ENCODE results near the gene ATP2B3. TPM values are rescaled to one million over a fixed set of nuclear protein-coding genes. Genes with fewer than 3 reads are reported as not detected.

The ATP2B3 gene
- total RNA-seq, 1 donor from 2014 or later: 0.21 TPM

DNA sequence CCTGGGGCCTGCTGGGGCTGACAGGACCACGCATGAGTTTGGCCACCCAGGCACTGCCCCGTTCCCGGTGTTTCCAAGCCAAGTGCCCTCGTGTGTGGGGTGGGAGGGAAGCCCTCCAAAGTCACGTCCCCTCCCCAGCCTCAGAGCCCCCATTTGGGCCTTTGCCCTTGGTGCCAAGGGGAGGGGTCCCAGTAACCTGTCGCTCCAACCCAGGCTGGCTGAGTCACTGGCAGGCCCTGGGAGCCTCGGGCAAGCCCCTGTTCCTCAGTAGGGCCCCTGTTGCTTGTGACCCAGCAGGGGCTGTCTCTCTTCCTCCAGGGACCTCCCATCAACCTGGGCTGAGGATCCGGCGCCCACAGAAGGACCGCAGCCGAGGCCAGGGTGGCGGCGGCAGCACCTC, 36.4 kb upstream of the ATP2B3 start:
- no peaks in the 10 kb centered on the region for H3K9me3 Mint-ChIP-seq (ENCODE audit: unreplicated experiment)
- H3K27me3 Mint-ChIP-seq (ENCODE audit: unreplicated experiment): no peaks in the 10 kb centered on the region
- no peak for DNase-seq (ENCODE audit: extremely low spot score, unreplicated experiment)
- H3K4me1 Mint-ChIP-seq (ENCODE audit: unreplicated experiment): peaks cover 32% of the 10 kb centered on the region
- no peak overlapping the region for H3K27ac Mint-ChIP-seq (ENCODE audit: unreplicated experiment)
- no peak overlapping the region for H3K4me3 Mint-ChIP-seq (ENCODE audit: unreplicated experiment)
- no peaks in the 10 kb centered on the region for H3K36me3 Mint-ChIP-seq (ENCODE audit: unreplicated experiment)
- TF ChIP-seq, protein P1, sequence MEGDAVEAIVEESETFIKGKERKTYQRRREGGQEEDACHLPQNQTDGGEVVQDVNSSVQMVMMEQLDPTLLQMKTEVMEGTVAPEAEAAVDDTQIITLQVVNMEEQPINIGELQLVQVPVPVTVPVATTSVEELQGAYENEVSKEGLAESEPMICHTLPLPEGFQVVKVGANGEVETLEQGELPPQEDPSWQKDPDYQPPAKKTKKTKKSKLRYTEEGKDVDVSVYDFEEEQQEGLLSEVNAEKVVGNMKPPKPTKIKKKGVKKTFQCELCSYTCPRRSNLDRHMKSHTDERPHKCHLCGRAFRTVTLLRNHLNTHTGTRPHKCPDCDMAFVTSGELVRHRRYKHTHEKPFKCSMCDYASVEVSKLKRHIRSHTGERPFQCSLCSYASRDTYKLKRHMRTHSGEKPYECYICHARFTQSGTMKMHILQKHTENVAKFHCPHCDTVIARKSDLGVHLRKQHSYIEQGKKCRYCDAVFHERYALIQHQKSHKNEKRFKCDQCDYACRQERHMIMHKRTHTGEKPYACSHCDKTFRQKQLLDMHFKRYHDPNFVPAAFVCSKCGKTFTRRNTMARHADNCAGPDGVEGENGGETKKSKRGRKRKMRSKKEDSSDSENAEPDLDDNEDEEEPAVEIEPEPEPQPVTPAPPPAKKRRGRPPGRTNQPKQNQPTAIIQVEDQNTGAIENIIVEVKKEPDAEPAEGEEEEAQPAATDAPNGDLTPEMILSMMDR (IDR thresholded peaks at IDR 0.05): no peak

DNA sequence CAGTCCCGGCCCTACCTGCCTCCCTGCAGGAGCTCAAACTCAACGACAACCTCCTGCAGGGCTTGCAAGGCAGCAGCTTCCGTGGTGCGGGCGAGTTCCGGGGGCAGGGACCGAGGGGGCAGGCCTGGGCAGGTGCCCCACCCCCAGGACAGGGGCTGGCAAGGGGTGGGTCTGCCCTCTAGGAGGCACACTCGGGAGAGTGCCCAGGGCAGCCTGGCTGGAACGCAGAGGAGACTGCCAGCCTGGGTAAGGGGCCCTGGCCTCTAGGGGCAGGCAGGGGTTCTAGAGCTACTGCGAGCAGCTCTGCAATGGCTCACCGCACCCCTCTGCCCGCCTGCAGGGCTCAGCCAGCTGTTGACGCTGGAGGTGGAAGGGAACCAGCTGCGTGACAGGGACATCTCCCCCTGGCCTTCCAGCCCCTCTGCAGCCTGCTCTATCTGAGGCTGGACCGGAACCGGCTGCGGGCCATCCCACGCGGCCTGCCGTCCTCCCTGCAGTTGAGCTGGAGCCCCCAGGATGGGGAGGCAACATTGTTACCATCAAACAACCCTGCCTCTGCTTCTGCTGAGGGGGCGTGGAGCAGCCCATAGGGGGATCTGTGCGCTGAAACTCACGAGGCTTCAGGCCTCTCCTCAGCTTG, 34.9 kb upstream of the ATP2B3 start:
- no peak overlapping the region for H3K4me3 Mint-ChIP-seq (ENCODE audit: unreplicated experiment)
- TF ChIP-seq, protein P1 (IDR thresholded peaks at IDR 0.05): no peak
- no peaks in the 10 kb centered on the region for H3K36me3 Mint-ChIP-seq (ENCODE audit: unreplicated experiment)

GRCh38 chrX:153485396-153486080, 31.9 kb upstream of the ATP2B3 start:
- peak overlapping the region; percentile 38 for H3K27ac Mint-ChIP-seq (ENCODE audit: unreplicated experiment)
- TF ChIP-seq, protein P1 (IDR thresholded peaks at IDR 0.05): no peak
- H3K36me3 Mint-ChIP-seq (ENCODE audit: unreplicated experiment): no peaks in the 10 kb centered on the region
- H3K9me3 Mint-ChIP-seq (ENCODE audit: unreplicated experiment): no peaks in the 10 kb centered on the region
- DNase-seq (ENCODE audit: extremely low spot score, unreplicated experiment): no peak
- H3K4me3 Mint-ChIP-seq (ENCODE audit: unreplicated experiment): no peak overlapping the region
- peaks cover 47% of the 10 kb centered on the region for H3K4me1 Mint-ChIP-seq (ENCODE audit: unreplicated experiment)
- H3K27me3 Mint-ChIP-seq (ENCODE audit: unreplicated experiment): no peaks in the 10 kb centered on the region

More for the DNA sequence above, 34.9 kb upstream of the ATP2B3 start:
- no peak for DNase-seq (ENCODE audit: extremely low spot score, unreplicated experiment)
- no peak overlapping the region for H3K27ac Mint-ChIP-seq (ENCODE audit: unreplicated experiment)
- H3K4me1 Mint-ChIP-seq (ENCODE audit: unreplicated experiment): peaks cover 35% of the 10 kb centered on the region
- H3K27me3 Mint-ChIP-seq (ENCODE audit: unreplicated experiment): no peaks in the 10 kb centered on the region
- no peaks in the 10 kb centered on the region for H3K9me3 Mint-ChIP-seq (ENCODE audit: unreplicated experiment)

- H3K27me3 Mint-ChIP-seq (ENCODE audit: unreplicated experiment): no peaks in the 10 kb centered on the region
- TF ChIP-seq, protein P1 (IDR thresholded peaks at IDR 0.05): no peak
- peaks cover 52% of the 10 kb centered on the region for H3K4me1 Mint-ChIP-seq (ENCODE audit: unreplicated experiment)
- no peak overlapping the region for H3K4me3 Mint-ChIP-seq (ENCODE audit: unreplicated experiment)
- DNase-seq (ENCODE audit: extremely low spot score, unreplicated experiment): no peak
- no peaks in the 10 kb centered on the region for H3K36me3 Mint-ChIP-seq (ENCODE audit: unreplicated experiment)
- no peaks in the 10 kb centered on the region for H3K9me3 Mint-ChIP-seq (ENCODE audit: unreplicated experiment)
- H3K27ac Mint-ChIP-seq (ENCODE audit: unreplicated experiment): no peak overlapping the region
Observed at GRCh38 chrX:153486171-153486570, 31.3 kb upstream of the ATP2B3 start.

DNA sequence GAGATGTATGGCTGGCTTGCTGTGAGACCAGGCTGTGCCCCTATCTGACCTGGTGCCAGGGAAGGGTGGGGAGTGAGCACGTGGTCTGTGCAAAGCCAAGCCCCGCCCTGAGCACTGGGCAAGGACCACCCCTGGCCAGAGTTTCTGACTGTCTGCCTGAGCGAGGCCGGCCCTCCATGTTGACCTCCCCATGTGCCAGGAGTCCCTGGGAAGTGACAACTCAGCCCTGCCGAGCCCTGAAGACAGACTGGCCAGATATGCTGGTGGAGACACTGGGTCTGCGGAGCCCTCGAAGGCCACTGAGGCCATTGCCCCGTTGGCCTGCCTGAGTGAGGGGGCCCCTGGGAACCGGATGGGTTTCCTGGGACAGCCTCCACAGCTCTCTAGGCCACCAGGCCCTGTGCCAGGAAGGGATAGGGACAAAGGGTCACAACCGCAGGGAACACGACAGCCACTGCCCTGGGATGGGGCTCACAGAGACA, 29.8 kb upstream of the ATP2B3 start:
- no peaks in the 10 kb centered on the region for H3K27me3 Mint-ChIP-seq (ENCODE audit: unreplicated experiment)
- H3K36me3 Mint-ChIP-seq (ENCODE audit: unreplicated experiment): no peaks in the 10 kb centered on the region
- TF ChIP-seq, protein P1 (IDR thresholded peaks at IDR 0.05): no peak
- DNase-seq (ENCODE audit: extremely low spot score, unreplicated experiment): no peak
- peaks cover 63% of the 10 kb centered on the region for H3K4me1 Mint-ChIP-seq (ENCODE audit: unreplicated experiment)
- no peak overlapping the region for H3K4me3 Mint-ChIP-seq (ENCODE audit: unreplicated experiment)
- H3K9me3 Mint-ChIP-seq (ENCODE audit: unreplicated experiment): no peaks in the 10 kb centered on the region
- H3K27ac Mint-ChIP-seq (ENCODE audit: unreplicated experiment): peak overlapping the region; percentile 70
